Activated B cell treated with CpG ODN at 0.5 μM for 24 hours (primary cell): ENCODE results near the gene QRSL1. TPM values are rescaled to one million over a fixed set of nuclear protein-coding genes. Genes with fewer than 3 reads are reported as not detected.
A peak's percentile ranks its signal among the peaks of the same experiment; 100 is the strongest.
"Not testable (repeated sequence)": the region's sequence is repeated elsewhere in the genome, so short reads cannot be mapped to it uniquely, and the experiment has no call there.

Experiments
- ATAC-seq: fragments of 200-7000 bp; cut with Tn5 transposase; one replicate; pipeline ENCODE4 v1.10.0; 2021; ENCODE audit warnings: low read depth, mild to moderate bottlenecking, moderate library complexity
- CTCF ChIA-PET: fragments of 350-600 bp; sonication (Branson Sonifier 250); formaldehyde crosslinking; loops from one replicate; lab custom pipeline; 2021; ENCODE audit warnings: antibody characterized with exemption; lab: Charles Lee
- POLR2A ChIA-PET: fragments of 350-600 bp; sonication (Branson Sonifier 250); formaldehyde crosslinking; loops from one replicate; lab custom pipeline; 2021; ENCODE audit warnings: antibody characterized with exemption; lab: Charles Lee
- DNase-seq: peaks from one replicate; pipeline ENCODE4 v3.0.0; 2022
- H3K27ac Mint-ChIP-seq: one replicate; pipeline ENCODE4 v1.8.0; 2020; ENCODE audit warnings: mixed read lengths
- H3K27me3 Mint-ChIP-seq: one replicate; pipeline ENCODE4 v1.8.0; 2021; ENCODE audit warnings: mixed read lengths
- H3K36me3 Mint-ChIP-seq: one replicate; pipeline ENCODE4 v1.8.0; 2021; ENCODE audit warnings: low read depth, mixed read lengths
- H3K4me1 Mint-ChIP-seq: one replicate; pipeline ENCODE4 v1.8.0; 2021; ENCODE audit warnings: mixed read lengths
- H3K4me3 Mint-ChIP-seq: one replicate; pipeline ENCODE4 v1.8.0; 2020; ENCODE audit warnings: mild to moderate bottlenecking, mixed read lengths
- H3K9me3 Mint-ChIP-seq: one replicate; pipeline ENCODE4 v1.8.0; 2020; ENCODE audit warnings: mixed read lengths
- intact Hi-C: fragments of 100-400 bp; cut with micrococcal nuclease; formaldehyde crosslinking; loops from one replicate; pipeline ENCODE4 v1.15.1; 2024
- total RNA-seq: library from RNA; stranded (reverse); gene quantifications from 2 replicates; pipeline ENCODE4 v1.2.3, GENCODE V29; 2022
- TF ChIP-seq, protein P1 (sequence below): fragments of 200-600 bp; IDR thresholded peaks from one replicate; pipeline ENCODE4 v1.8.0; 2022; ENCODE audit warnings: antibody characterized with exemption, mild to moderate bottlenecking

QRSL1 gene
- 28.4 and 31.1 TPM in 2 replicates for total RNA-seq

GRCh38 chr6:106629103-106629858 is at the start of gene QRSL1, which contains the start of gene RTN4IP1:
QRSL1 (plus strand) TSS chr6:106629578; CDS start chr6:106629682, 104 bp downstream.
RTN4IP1 (minus strand) TSS chr6:106629498; CDS start chr6:106629021, 477 bp downstream.
- Mint-ChIP-seq H3K4me1 (peaks cover 72% of the 10 kb centered on the region), H3K36me3 (peaks cover 27% of the 10 kb centered on the region), H3K27me3 (no peaks in the 10 kb centered on the region), H3K9me3 (no peaks in the 10 kb centered on the region), H3K27ac (peak within 1 kb of the TSS; percentile 96), H3K4me3 (peak within 1 kb of the TSS; percentile 93)
- TF ChIP-seq, protein P1, sequence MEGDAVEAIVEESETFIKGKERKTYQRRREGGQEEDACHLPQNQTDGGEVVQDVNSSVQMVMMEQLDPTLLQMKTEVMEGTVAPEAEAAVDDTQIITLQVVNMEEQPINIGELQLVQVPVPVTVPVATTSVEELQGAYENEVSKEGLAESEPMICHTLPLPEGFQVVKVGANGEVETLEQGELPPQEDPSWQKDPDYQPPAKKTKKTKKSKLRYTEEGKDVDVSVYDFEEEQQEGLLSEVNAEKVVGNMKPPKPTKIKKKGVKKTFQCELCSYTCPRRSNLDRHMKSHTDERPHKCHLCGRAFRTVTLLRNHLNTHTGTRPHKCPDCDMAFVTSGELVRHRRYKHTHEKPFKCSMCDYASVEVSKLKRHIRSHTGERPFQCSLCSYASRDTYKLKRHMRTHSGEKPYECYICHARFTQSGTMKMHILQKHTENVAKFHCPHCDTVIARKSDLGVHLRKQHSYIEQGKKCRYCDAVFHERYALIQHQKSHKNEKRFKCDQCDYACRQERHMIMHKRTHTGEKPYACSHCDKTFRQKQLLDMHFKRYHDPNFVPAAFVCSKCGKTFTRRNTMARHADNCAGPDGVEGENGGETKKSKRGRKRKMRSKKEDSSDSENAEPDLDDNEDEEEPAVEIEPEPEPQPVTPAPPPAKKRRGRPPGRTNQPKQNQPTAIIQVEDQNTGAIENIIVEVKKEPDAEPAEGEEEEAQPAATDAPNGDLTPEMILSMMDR, result no peak
- ChIA-PET POLR2A (interaction anchor here (0.5 to 3.5 kb wide), 18 partner anchors 8 to 347 kb away, joined by 3 to 57 read pairs (median 4); no protein-coding TSS in a partner anchor), CTCF (interaction anchor here (0.7 to 2.7 kb wide), 3 partner anchors 20 to 350 kb away, joined by 3 to 10 read pairs (median 7); no protein-coding TSS in a partner anchor)
- DNase-seq (peak; percentile 74), ATAC-seq (peak; percentile 84)
- intact Hi-C loops, result loop anchor here (1.0 to 2.0 kb wide), 9 partner anchors 8 to 343 kb away; partner anchors contain the start of gene ATG5

DNA sequence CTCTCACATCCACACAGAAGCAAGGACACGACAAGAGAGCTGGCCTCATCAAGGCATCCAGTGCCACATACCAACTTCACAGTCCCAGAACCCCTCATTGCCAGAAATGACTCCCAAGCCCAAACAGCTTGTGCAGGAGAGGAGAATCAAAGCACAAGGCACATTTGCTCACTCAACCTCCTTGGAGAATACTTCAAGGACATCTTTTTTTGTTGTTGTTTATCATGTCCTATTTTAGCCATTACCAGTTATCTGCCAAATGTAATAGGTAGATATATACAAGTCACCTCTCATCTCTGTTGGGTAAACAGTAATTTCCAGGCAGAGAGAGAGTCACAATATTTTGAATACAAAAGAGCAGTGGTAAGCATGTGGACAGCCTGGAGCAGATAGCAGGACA is 47.9 kb upstream of the QRSL1 start:
- H3K27ac Mint-ChIP-seq, result no peak overlapping the region
- TF ChIP-seq, protein P1, result no peak

GRCh38 chr6:106586815-106587415 is 42.5 kb upstream of the QRSL1 start:
- CTCF ChIA-PET, result no interaction called here
- H3K27ac Mint-ChIP-seq, result no peak overlapping the region
- ATAC-seq, result no peak
- H3K4me3 Mint-ChIP-seq, result no peak overlapping the region
- no peaks in the 10 kb centered on the region for H3K27me3 Mint-ChIP-seq
- no peaks in the 10 kb centered on the region for H3K9me3 Mint-ChIP-seq
- POLR2A ChIA-PET, result no interaction called here
- peaks cover 4% of the 10 kb centered on the region for H3K4me1 Mint-ChIP-seq
- TF ChIP-seq, protein P1, result no peak
- intact Hi-C loops, result no loop called here
- no peak for DNase-seq
- peaks cover 67% of the 10 kb centered on the region for H3K36me3 Mint-ChIP-seq

More for the DNA sequence above, 47.9 kb upstream of the QRSL1 start:
- intact Hi-C loops, result no loop called here
- no peak for ATAC-seq
- Mint-ChIP-seq H3K9me3 (no peaks in the 10 kb centered on the region), H3K4me1 (no peaks in the 10 kb centered on the region), H3K4me3 (no peak overlapping the region), H3K36me3 (peaks cover 63% of the 10 kb centered on the region), H3K27me3 (no peaks in the 10 kb centered on the region)
- ChIA-PET POLR2A (no interaction called here), CTCF (interaction anchor here (1.1 kb wide), 1 partner anchor 15 kb away, joined by 4 read pairs; no protein-coding TSS in a partner anchor)
- DNase-seq, result no peak

GRCh38 chr6:106588937-106589336 is 40.4 kb upstream of the QRSL1 start:
- H3K4me1 Mint-ChIP-seq, POLR2A ChIA-PET, H3K27ac Mint-ChIP-seq: not testable (repeated sequence)

GRCh38 chr6:106591111-106591825 is 38.1 kb upstream of the QRSL1 start:
- TF ChIP-seq, protein P1, result no peak
- DNase-seq, result no peak
- Mint-ChIP-seq H3K27me3 (no peaks in the 10 kb centered on the region), H3K36me3 (peaks cover 43% of the 10 kb centered on the region), H3K4me3 (no peak overlapping the region), H3K27ac (no peak overlapping the region), H3K4me1 (peaks cover 4% of the 10 kb centered on the region), H3K9me3 (no peaks in the 10 kb centered on the region)
- ATAC-seq, result no peak
- ChIA-PET POLR2A (no interaction called here), CTCF (no interaction called here)
- intact Hi-C loops, result no loop called here

More at GRCh38 chr6:106588937-106589336, 40.4 kb upstream of the QRSL1 start:
- H3K9me3 Mint-ChIP-seq, intact Hi-C loops, H3K4me3 Mint-ChIP-seq, H3K27me3 Mint-ChIP-seq, DNase-seq, ATAC-seq: not testable (repeated sequence)
- peaks cover 53% of the 10 kb centered on the region for H3K36me3 Mint-ChIP-seq
- CTCF ChIA-PET, result interaction anchor here (1.0 kb wide), 1 partner anchor 390 kb away, joined by 3 read pairs; no protein-coding TSS in a partner anchor
